Loucy (cell line): ENCODE measurements around the gene HOGA1.

Experiments used
- CTCF ChIP-seq: fragments of 200-600 bp; sonication (generic); conservative IDR thresholded peaks from 2 replicates; pipeline ENCODE4 v1.5.1; 2014; ENCODE audit warnings: mild to moderate bottlenecking, antibody characterized with exemption, low read length
- EZH2phosphoT487 ChIP-seq: fragments of 200-600 bp; IDR thresholded peaks from 2 replicates; pipeline ENCODE4 v1.6.1; 2018; ENCODE audit warnings: antibody characterized with exemption, mild to moderate bottlenecking, moderate library complexity, borderline replicate concordance

DNA sequence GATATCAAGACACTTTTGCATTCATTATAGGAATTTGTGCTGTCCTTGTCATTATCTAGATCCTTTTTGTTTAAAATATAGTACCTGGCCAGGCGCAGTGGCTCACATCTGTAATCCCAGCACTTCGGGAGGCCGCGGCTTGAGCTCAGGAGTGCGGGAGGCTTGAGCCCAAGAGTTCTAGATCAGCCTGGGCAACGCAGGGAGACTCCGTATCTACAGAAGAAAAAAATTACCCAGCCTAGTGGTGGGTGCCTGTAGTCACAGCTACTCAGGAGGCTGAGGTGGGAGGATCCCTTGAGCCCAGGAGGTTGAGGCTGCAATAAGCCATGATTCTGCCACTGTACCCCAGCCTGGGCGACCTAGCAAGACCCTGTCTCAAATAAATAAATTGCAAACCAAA lies 49.7 kb downstream of the HOGA1 start:
- no peak for TF ChIP-seq CTCF
- no peak for TF ChIP-seq EZH2phosphoT487
